ENCODE data around the gene TRABD2A. TPM values are rescaled to one million over a fixed set of nuclear protein-coding genes. Genes with fewer than 3 reads are reported as not detected.
A peak's percentile ranks its signal among the peaks of the same experiment; 100 is the strongest.

Gene TRABD2A
- total and polyA plus RNA-seq, 4 experiments from 2014 or later = 67.1 to 90.7 (median 82.2) TPM

- intact Hi-C loops (cut with micrococcal nuclease) = loop anchor here (1.0 kb wide), 2 partner anchors 10 to 17 kb away; partner anchors contain the start of gene TMSB10
- Histone ChIP-seq H3K27me3 (ENCODE audit: insufficient read depth, low read length) (no peaks in the 10 kb centered on the region), H3K27ac (ENCODE audit: low read depth, low read length) (peak overlapping the region; percentile 81), H3K9me3 (ENCODE audit: control insufficient read depth in 1 of 2, low read length in 2 of 2) (no peaks in the 10 kb centered on the region), H3K4me1 (ENCODE audit: insufficient read depth, low read length) (peaks cover 23% of the 10 kb centered on the region), H3K4me3 (ENCODE audit: low read length in 2 of 2) (peak overlapping the region; percentile 32 to 42), H3K36me3 (ENCODE audit: insufficient read depth, low read length) (no peaks in the 10 kb centered on the region)
- Mint-ChIP-seq H3K4me1 (peaks cover 22 to 43% (median 38%) of the 10 kb centered on the region in 4 donors), H3K9me3 (no peaks in the 10 kb centered on the region), H3K36me3 (no peaks in the 10 kb centered on the region), H3K27ac (peak overlapping the region; percentile 90 to 99 (median 97)), H3K4me3 (peak overlapping the region; percentile 72 to 90 (median 82)), H3K27me3 (no peaks in the 10 kb centered on the region)
- ChIA-PET POLR2A (ENCODE audit: partially characterized antibody) (interaction anchor here (0.7 to 7.5 kb wide), 19 partner anchors 9 to 400 kb away, joined by 3 to 204 read pairs (median 4); partner anchors contain the start of genes TMSB10 and TRABD2A), CTCF (ENCODE audit: partially characterized antibody) (interaction anchor here (0.8 to 14.5 kb wide), 18 partner anchors 8 to 373 kb away, joined by 3 to 271 read pairs (median 4); partner anchors contain the start of genes DNAH6, TMSB10 and TRABD2A)
- DNase-seq = peak; percentile 62 to 69 (median 66)
Observed at GRCh38 chr2:84888401-84889276, 7.8 kb upstream of the TRABD2A start.

- H3K4me1 Mint-ChIP-seq = peaks cover 28 to 61% (median 47%) of the 10 kb centered on the region in 4 donors
- ChIA-PET POLR2A (ENCODE audit: partially characterized antibody) (interaction anchor here (0.9 to 7.5 kb wide), 4 partner anchors 10 to 39 kb away, joined by 3 to 204 read pairs (median 43); partner anchors contain the start of gene TMSB10), CTCF (ENCODE audit: partially characterized antibody) (interaction anchor here (0.7 to 14.5 kb wide), 7 partner anchors 19 to 390 kb away, joined by 3 to 271 read pairs (median 3); partner anchors contain the start of genes DNAH6 and TMSB10)
- peak overlapping the region in 6 of 7 donors; percentile 53 to 97 (median 89) for H3K27ac Mint-ChIP-seq
- intact Hi-C loops (cut with micrococcal nuclease) = no loop called here
- no peaks in the 10 kb centered on the region for H3K9me3 ChIP-seq (ENCODE audit: control insufficient read depth in 1 of 2, low read length in 2 of 2)
- no peak overlapping the region for H3K4me3 ChIP-seq (ENCODE audit: low read length in 2 of 2)
- H3K27me3 Mint-ChIP-seq = no peaks in the 10 kb centered on the region
- peak overlapping the region in 1 of 8 donors; percentile 4 for H3K4me3 Mint-ChIP-seq
- H3K36me3 ChIP-seq (ENCODE audit: insufficient read depth, low read length) = no peaks in the 10 kb centered on the region
- no peak for DNase-seq
- H3K27me3 ChIP-seq (ENCODE audit: insufficient read depth, low read length) = no peaks in the 10 kb centered on the region
- no peaks in the 10 kb centered on the region for H3K9me3 Mint-ChIP-seq
- peaks cover 30% of the 10 kb centered on the region for H3K4me1 ChIP-seq (ENCODE audit: insufficient read depth, low read length)
- peaks cover 0 to 4% of the 10 kb centered on the region in 2 donors for H3K36me3 Mint-ChIP-seq
- no peak overlapping the region for H3K27ac ChIP-seq (ENCODE audit: low read depth, low read length)
Observed at GRCh38 chr2:84886791-84887190, 5.9 kb upstream of the TRABD2A start.

GRCh38 chr2:84885111-84885510 is 4.2 kb upstream of the TRABD2A start:
- no peaks in the 10 kb centered on the region for H3K9me3 ChIP-seq (ENCODE audit: control insufficient read depth in 1 of 2, low read length in 2 of 2)
- peaks cover 30% of the 10 kb centered on the region for H3K4me1 ChIP-seq (ENCODE audit: insufficient read depth, low read length)
- H3K4me1 Mint-ChIP-seq = peaks cover 27 to 60% (median 47%) of the 10 kb centered on the region in 4 donors
- H3K36me3 ChIP-seq (ENCODE audit: insufficient read depth, low read length) = no peaks in the 10 kb centered on the region
- no peaks in the 10 kb centered on the region for H3K9me3 Mint-ChIP-seq
- no peaks in the 10 kb centered on the region for H3K27me3 ChIP-seq (ENCODE audit: insufficient read depth, low read length)
- ChIA-PET CTCF (ENCODE audit: partially characterized antibody) (interaction anchor here (6.6 to 14.5 kb wide), 2 partner anchors 17 to 37 kb away, joined by 114 to 271 read pairs; partner anchors contain the start of gene TMSB10), POLR2A (ENCODE audit: partially characterized antibody) (interaction anchor here (1.0 to 7.5 kb wide), 3 partner anchors 21 to 40 kb away, joined by 3 to 204 read pairs (median 201); partner anchors contain the start of gene TMSB10)
- no peak for DNase-seq
- intact Hi-C loops (cut with micrococcal nuclease) = no loop called here
- H3K27ac Mint-ChIP-seq = peak overlapping the region in 1 of 7 donors; percentile 29
- no peaks in the 10 kb centered on the region for H3K27me3 Mint-ChIP-seq
- H3K4me3 Mint-ChIP-seq = no peak overlapping the region
- no peak overlapping the region for H3K4me3 ChIP-seq (ENCODE audit: low read length in 2 of 2)
- H3K36me3 Mint-ChIP-seq = peaks cover 0 to 13% of the 10 kb centered on the region in 2 donors
- no peak overlapping the region for H3K27ac ChIP-seq (ENCODE audit: low read depth, low read length)

GRCh38 chr2:84884449-84884848 is 3.6 kb upstream of the TRABD2A start:
- intact Hi-C loops (cut with micrococcal nuclease) = loop anchor here (5.0 kb wide), 2 partner anchors 128 to 367 kb away; partner anchors contain the start of gene DNAH6
- POLR2A ChIA-PET (ENCODE audit: partially characterized antibody) = interaction anchor here (1.5 to 6.5 kb wide), 2 partner anchors 9 to 22 kb away, joined by 3 to 201 read pairs; partner anchors contain the start of gene TMSB10
- no peak for DNase-seq
- Histone ChIP-seq H3K27ac (ENCODE audit: low read depth, low read length) (no peak overlapping the region), H3K27me3 (ENCODE audit: insufficient read depth, low read length) (no peaks in the 10 kb centered on the region), H3K9me3 (ENCODE audit: control insufficient read depth in 1 of 2, low read length in 2 of 2) (no peaks in the 10 kb centered on the region), H3K4me3 (ENCODE audit: low read length in 2 of 2) (no peak overlapping the region), H3K36me3 (ENCODE audit: insufficient read depth, low read length) (no peaks in the 10 kb centered on the region), H3K4me1 (ENCODE audit: insufficient read depth, low read length) (peaks cover 26% of the 10 kb centered on the region)
- CTCF ChIA-PET (ENCODE audit: partially characterized antibody) = interaction anchor here (6.6 to 14.5 kb wide), 2 partner anchors 17 to 38 kb away, joined by 114 to 271 read pairs; partner anchors contain the start of gene TMSB10
- no peaks in the 10 kb centered on the region for H3K9me3 Mint-ChIP-seq
- peaks cover 0 to 16% of the 10 kb centered on the region in 2 donors for H3K36me3 Mint-ChIP-seq
- peaks cover 24 to 61% (median 44%) of the 10 kb centered on the region in 4 donors for H3K4me1 Mint-ChIP-seq
- no peak overlapping the region for H3K4me3 Mint-ChIP-seq
- H3K27me3 Mint-ChIP-seq = no peaks in the 10 kb centered on the region
- peak overlapping the region in 3 of 7 donors; percentile 4 to 63 (median 24) for H3K27ac Mint-ChIP-seq

GRCh38 chr2:84882775-84883550 is 2.1 kb upstream of the TRABD2A start:
- Mint-ChIP-seq H3K4me3 (peak overlapping the region; percentile 90 to 99 (median 96)), H3K27ac (peak overlapping the region; percentile 84 to 98 (median 97)), H3K27me3 (no peaks in the 10 kb centered on the region), H3K4me1 (peaks cover 20 to 59% (median 38%) of the 10 kb centered on the region in 4 donors), H3K9me3 (no peaks in the 10 kb centered on the region), H3K36me3 (peaks cover 0 to 16% of the 10 kb centered on the region in 2 donors)
- ChIA-PET CTCF (ENCODE audit: partially characterized antibody) (interaction anchor here (0.7 to 14.5 kb wide), 34 partner anchors 8 to 388 kb away, joined by 3 to 271 read pairs (median 5); partner anchors contain the start of gene TMSB10), POLR2A (ENCODE audit: partially characterized antibody) (interaction anchor here (0.6 to 7.0 kb wide), 23 partner anchors 7 to 424 kb away, joined by 3 to 201 read pairs (median 6); partner anchors contain the start of genes SUCLG1 and TMSB10)
- Histone ChIP-seq H3K9me3 (ENCODE audit: control insufficient read depth in 1 of 2, low read length in 2 of 2) (no peaks in the 10 kb centered on the region), H3K27me3 (ENCODE audit: insufficient read depth, low read length) (no peaks in the 10 kb centered on the region), H3K4me3 (ENCODE audit: low read length in 2 of 2) (no peak overlapping the region), H3K27ac (ENCODE audit: low read depth, low read length) (no peak overlapping the region), H3K36me3 (ENCODE audit: insufficient read depth, low read length) (no peaks in the 10 kb centered on the region), H3K4me1 (ENCODE audit: insufficient read depth, low read length) (peaks cover 25% of the 10 kb centered on the region)
- intact Hi-C loops (cut with micrococcal nuclease) = loop anchor here (1.0 to 5.0 kb wide), 10 partner anchors 18 to 424 kb away; partner anchors contain the start of genes DNAH6, SUCLG1 and TMSB10
- no peak for DNase-seq

GRCh38 chr2:84882414-84882738 is 1.5 kb upstream of the TRABD2A start:
- Histone ChIP-seq H3K36me3 (ENCODE audit: insufficient read depth, low read length) (no peaks in the 10 kb centered on the region), H3K27ac (ENCODE audit: low read depth, low read length) (peak overlapping the region; percentile 72), H3K4me3 (ENCODE audit: low read length in 2 of 2) (peak overlapping the region in 1 of 2 donors; percentile 93), H3K9me3 (ENCODE audit: control insufficient read depth in 1 of 2, low read length in 2 of 2) (no peaks in the 10 kb centered on the region), H3K27me3 (ENCODE audit: insufficient read depth, low read length) (no peaks in the 10 kb centered on the region), H3K4me1 (ENCODE audit: insufficient read depth, low read length) (peaks cover 27% of the 10 kb centered on the region)
- Mint-ChIP-seq H3K36me3 (peaks cover 0 to 16% of the 10 kb centered on the region in 2 donors), H3K9me3 (no peaks in the 10 kb centered on the region), H3K4me3 (peak overlapping the region; percentile 90 to 99 (median 96)), H3K4me1 (peaks cover 26 to 60% (median 42%) of the 10 kb centered on the region in 4 donors), H3K27ac (peak overlapping the region; percentile 84 to 98 (median 97)), H3K27me3 (no peaks in the 10 kb centered on the region)
- POLR2A ChIA-PET (ENCODE audit: partially characterized antibody) = interaction anchor here (0.6 to 7.0 kb wide), 22 partner anchors 7 to 423 kb away, joined by 3 to 201 read pairs (median 7); partner anchors contain the start of genes SUCLG1 and TMSB10
- DNase-seq = no peak
- CTCF ChIA-PET (ENCODE audit: partially characterized antibody) = interaction anchor here (0.7 to 14.5 kb wide), 33 partner anchors 9 to 388 kb away, joined by 3 to 271 read pairs (median 5); partner anchors contain the start of gene TMSB10
- intact Hi-C loops (cut with micrococcal nuclease) = loop anchor here (1.0 to 5.0 kb wide), 10 partner anchors 17 to 423 kb away; partner anchors contain the start of genes DNAH6, SUCLG1 and TMSB10
